Panc1 (cell line): ENCODE data around the gene TSSK3. TPM values are rescaled to one million over a fixed set of nuclear protein-coding genes. Genes with fewer than 3 reads are reported as not detected.

Experiments
- ATAC-seq: fragments of 200-7000 bp; cut with Tn5 transposase; 2 replicates; pipeline ENCODE4 v1.9.1; 2020; ENCODE audit warnings: mild to moderate bottlenecking, moderate library complexity
- BruUV-seq: library from RNA; stranded (reverse); fragments of 400-500 nt; replicated peaks from 2 replicates; lab custom pipeline; 2021; lab: Mats Ljungman, UMichigan
- CTCF ChIA-PET: fragments of 300-600 bp; sonication (Branson Sonifier 250); formaldehyde crosslinking; loops from one replicate; lab custom pipeline; 2022; ENCODE audit warnings: antibody characterized with exemption; lab: Charles Lee
- POLR2A ChIA-PET: fragments of 300-600 bp; sonication (Branson Sonifier 250); formaldehyde crosslinking; loops from one replicate; lab custom pipeline; 2022; ENCODE audit warnings: antibody characterized with exemption; lab: Charles Lee
- DNase-seq: peaks from one replicate; pipeline ENCODE4 v3.0.0-alpha.2; 2010; ENCODE audit warnings: low read depth, low spot score
- H3K27ac ChIP-seq: 2 replicates; pipeline ENCODE4 v1.5.1; 2011; ENCODE audit warnings: mild to moderate bottlenecking, low read length, inconsistent platforms
- H3K27me3 ChIP-seq: fragments of 200-500 bp; sonication (Bioruptor generic); 2 replicates; pipeline ENCODE4 v1.6.0; 2014; ENCODE audit warnings: low read length, inconsistent platforms; ENCODE audit not compliant: control insufficient read depth, insufficient read depth
- H3K36me3 ChIP-seq: fragments of 200-500 bp; sonication (Bioruptor generic); 2 replicates; pipeline ENCODE4 v1.5.1; 2014; ENCODE audit warnings: inconsistent platforms, mild to moderate bottlenecking, low read length, moderate library complexity; ENCODE audit not compliant: control insufficient read depth, insufficient read depth
- H3K4me1 ChIP-seq: 2 replicates; pipeline ENCODE4 v1.5.1; 2011; ENCODE audit warnings: inconsistent platforms, mild to moderate bottlenecking, low read length, moderate library complexity; ENCODE audit not compliant: control insufficient read depth, insufficient read depth
- H3K4me3 ChIP-seq, 2 experiments: 2 replicates each; pipeline ENCODE4 v1.5.1; 2011 to 2012; ENCODE audit warnings: low read depth in 2 of 2, low read length in 2 of 2, mild to moderate bottlenecking in 2 of 2, inconsistent platforms in 1 of 2, moderate library complexity in 1 of 2
- H3K9me3 ChIP-seq: fragments of 200-500 bp; sonication (Bioruptor generic); 2 replicates; pipeline ENCODE4 v1.5.1; 2014; ENCODE audit warnings: low read depth, mild to moderate bottlenecking, inconsistent platforms, low read length, moderate library complexity; ENCODE audit not compliant: control insufficient read depth, insufficient read depth
- POLR2AphosphoS5 ChIP-seq: IDR thresholded peaks from 2 replicates; pipeline ENCODE4 v1.6.1; 2012; ENCODE audit warnings: mild to moderate bottlenecking, low read depth, low read length, moderate library complexity
- SIN3A ChIP-seq: IDR thresholded peaks from 2 replicates; pipeline ENCODE4 v1.6.1; 2012; ENCODE audit warnings: low read depth, mild to moderate bottlenecking, low read length, moderate library complexity, borderline replicate concordance; ENCODE audit not compliant: insufficient read depth
- TCF7L2 ChIP-seq: IDR thresholded peaks from 2 replicates; pipeline ENCODE4 v1.6.1; 2011; ENCODE audit warnings: mild to moderate bottlenecking, low read depth, low read length, inconsistent platforms
- in situ Hi-C: cut with HindIII; loops from 2 replicates; pipeline ENCODE4 v1.10.0; 2016; ENCODE audit warnings: low sequenced_read_pairs, low pct_unique_long_range_greater_than_20kb
- intact Hi-C: fragments of 100-400 bp; cut with micrococcal nuclease; formaldehyde crosslinking; loops from one replicate; pipeline ENCODE4 v1.10.0; 2022; ENCODE audit not compliant: unreplicated experiment
- total RNA-seq: library from RNA; stranded (reverse); gene quantifications from one replicate; pipeline ENCODE4 v1.2.1, GENCODE V29; 2021; ENCODE audit not compliant: unreplicated experiment
- TF ChIP-seq, protein P1 (sequence below), 2 experiments: IDR thresholded peaks; 2 replicates each; pipeline ENCODE4 v1.6.1; 2011 to 2012; ENCODE audit warnings: low read depth in 2 of 2, control low read depth in 1 of 2, low read length in 1 of 2, mild to moderate bottlenecking in 1 of 2, moderate library complexity in 1 of 2; ENCODE audit not compliant: insufficient read depth in 1 of 2
- TF ChIP-seq, protein P2 (sequence below): fragments of 450-650 bp; IDR thresholded peaks from 2 replicates; pipeline ENCODE4 v1.5.1; 2017; ENCODE audit warnings: mild to moderate bottlenecking

Gene TSSK3
- total RNA-seq, 1 experiment from 2014 or later, result 3.6 TPM

DNA sequence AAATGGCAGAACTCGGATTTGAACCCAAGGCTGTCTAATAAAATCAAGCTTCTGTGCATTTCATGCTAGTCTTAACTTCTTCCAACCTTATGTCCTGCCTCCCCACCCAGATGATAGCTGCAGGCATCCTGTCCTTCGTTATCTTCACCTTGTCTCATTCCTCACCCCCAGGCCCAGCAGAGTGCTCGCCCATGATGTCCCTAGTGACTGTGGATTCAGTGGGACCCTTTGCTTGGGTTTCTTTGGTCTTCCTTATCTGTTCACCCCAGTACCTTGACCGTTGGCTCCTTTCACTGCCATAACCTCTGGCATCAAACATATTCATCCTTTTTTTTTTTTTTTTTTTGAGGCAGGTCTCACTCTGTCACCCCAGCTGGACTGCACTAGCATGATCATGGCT is 37.5 kb downstream of the TSSK3 start:
- TF ChIP-seq TCF7L2 (no peak), SIN3A (no peak), POLR2AphosphoS5 (no peak)
- TF ChIP-seq, protein P1, sequence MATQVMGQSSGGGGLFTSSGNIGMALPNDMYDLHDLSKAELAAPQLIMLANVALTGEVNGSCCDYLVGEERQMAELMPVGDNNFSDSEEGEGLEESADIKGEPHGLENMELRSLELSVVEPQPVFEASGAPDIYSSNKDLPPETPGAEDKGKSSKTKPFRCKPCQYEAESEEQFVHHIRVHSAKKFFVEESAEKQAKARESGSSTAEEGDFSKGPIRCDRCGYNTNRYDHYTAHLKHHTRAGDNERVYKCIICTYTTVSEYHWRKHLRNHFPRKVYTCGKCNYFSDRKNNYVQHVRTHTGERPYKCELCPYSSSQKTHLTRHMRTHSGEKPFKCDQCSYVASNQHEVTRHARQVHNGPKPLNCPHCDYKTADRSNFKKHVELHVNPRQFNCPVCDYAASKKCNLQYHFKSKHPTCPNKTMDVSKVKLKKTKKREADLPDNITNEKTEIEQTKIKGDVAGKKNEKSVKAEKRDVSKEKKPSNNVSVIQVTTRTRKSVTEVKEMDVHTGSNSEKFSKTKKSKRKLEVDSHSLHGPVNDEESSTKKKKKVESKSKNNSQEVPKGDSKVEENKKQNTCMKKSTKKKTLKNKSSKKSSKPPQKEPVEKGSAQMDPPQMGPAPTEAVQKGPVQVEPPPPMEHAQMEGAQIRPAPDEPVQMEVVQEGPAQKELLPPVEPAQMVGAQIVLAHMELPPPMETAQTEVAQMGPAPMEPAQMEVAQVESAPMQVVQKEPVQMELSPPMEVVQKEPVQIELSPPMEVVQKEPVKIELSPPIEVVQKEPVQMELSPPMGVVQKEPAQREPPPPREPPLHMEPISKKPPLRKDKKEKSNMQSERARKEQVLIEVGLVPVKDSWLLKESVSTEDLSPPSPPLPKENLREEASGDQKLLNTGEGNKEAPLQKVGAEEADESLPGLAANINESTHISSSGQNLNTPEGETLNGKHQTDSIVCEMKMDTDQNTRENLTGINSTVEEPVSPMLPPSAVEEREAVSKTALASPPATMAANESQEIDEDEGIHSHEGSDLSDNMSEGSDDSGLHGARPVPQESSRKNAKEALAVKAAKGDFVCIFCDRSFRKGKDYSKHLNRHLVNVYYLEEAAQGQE (IDR thresholded peaks at IDR 0.05; ENCODE audit: insufficient read depth in 1 of 2, low read depth in 2 of 2, low read length in 1 of 2), result no peak
- TF ChIP-seq, protein P2, sequence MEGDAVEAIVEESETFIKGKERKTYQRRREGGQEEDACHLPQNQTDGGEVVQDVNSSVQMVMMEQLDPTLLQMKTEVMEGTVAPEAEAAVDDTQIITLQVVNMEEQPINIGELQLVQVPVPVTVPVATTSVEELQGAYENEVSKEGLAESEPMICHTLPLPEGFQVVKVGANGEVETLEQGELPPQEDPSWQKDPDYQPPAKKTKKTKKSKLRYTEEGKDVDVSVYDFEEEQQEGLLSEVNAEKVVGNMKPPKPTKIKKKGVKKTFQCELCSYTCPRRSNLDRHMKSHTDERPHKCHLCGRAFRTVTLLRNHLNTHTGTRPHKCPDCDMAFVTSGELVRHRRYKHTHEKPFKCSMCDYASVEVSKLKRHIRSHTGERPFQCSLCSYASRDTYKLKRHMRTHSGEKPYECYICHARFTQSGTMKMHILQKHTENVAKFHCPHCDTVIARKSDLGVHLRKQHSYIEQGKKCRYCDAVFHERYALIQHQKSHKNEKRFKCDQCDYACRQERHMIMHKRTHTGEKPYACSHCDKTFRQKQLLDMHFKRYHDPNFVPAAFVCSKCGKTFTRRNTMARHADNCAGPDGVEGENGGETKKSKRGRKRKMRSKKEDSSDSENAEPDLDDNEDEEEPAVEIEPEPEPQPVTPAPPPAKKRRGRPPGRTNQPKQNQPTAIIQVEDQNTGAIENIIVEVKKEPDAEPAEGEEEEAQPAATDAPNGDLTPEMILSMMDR, result no peak
- intact Hi-C loops (no loop called here), in situ Hi-C loops (no loop called here)
- Histone ChIP-seq H3K36me3 (no peaks in the 10 kb centered on the region), H3K9me3 (no peaks in the 10 kb centered on the region), H3K27ac (no peak overlapping the region), H3K4me3 (no peak overlapping the region), H3K27me3 (no peaks in the 10 kb centered on the region), H3K4me1 (no peaks in the 10 kb centered on the region)
- ChIA-PET POLR2A (no interaction called here), CTCF (interaction anchor here (0.6 to 1.2 kb wide), 4 partner anchors 48 to 679 kb away, joined by 3 to 4 read pairs (median 3); no protein-coding TSS in a partner anchor)
- no TSS peak for BruUV-seq
- no peak for DNase-seq
- no peak for ATAC-seq

DNA sequence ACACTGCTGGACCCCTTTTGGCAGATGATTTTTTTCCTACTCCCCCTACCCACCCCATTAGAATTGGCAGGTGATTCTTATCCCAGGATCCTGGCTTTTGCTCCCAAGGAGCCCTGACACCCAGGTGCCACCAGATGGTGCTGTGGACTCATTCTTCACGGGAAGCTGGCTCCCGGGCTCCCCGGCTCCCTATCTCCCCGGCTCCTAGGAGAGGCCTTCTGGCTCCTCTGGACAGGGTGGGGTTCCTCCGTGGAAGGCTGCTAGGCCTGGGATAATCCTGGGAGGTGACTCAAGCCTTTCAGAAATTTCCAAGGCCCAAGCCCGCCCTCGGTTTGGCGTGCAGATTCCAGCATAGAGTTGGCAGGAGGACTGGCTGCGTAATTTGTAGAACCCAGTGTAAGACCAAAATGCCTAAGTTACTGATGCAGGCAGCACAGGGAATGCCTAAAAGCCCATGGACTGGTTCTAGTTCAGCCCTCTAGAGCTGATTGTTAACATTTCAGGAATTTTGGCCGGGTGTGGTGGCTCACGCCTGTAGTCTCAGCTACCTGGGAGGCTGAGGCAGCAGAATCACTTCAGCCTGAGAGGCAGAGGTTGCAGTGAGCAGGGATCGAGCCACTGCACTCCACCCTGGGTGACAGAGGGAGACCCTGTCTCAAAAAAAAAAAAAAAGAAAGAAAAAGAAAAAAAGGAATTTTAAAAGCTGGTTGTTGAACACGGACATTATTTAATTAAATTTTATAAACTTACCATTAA is 38.7 kb downstream of the TSSK3 start:
- intact Hi-C loops, result no loop called here
- ATAC-seq (peak; percentile 98), DNase-seq (no peak)
- no TSS peak for BruUV-seq
- Histone ChIP-seq H3K4me3 (peak overlapping the region in 1 of 2 experiments; percentile 14; a peak in 1 of 4 replicates), H3K27ac (no peak overlapping the region), H3K36me3 (no peaks in the 10 kb centered on the region), H3K4me1 (no peaks in the 10 kb centered on the region), H3K27me3 (no peaks in the 10 kb centered on the region), H3K9me3 (no peaks in the 10 kb centered on the region)
- in situ Hi-C loops, result no loop called here
- TF ChIP-seq, protein P1 (IDR thresholded peaks at IDR 0.05; ENCODE audit: insufficient read depth in 1 of 2, low read depth in 2 of 2, low read length in 1 of 2), result no peak
- TF ChIP-seq, protein P2, result peak; percentile 95
- CTCF ChIA-PET, result interaction anchor here (0.6 to 1.1 kb wide), 2 partner anchors 20 to 24 kb away, joined by 3 to 4 read pairs; no protein-coding TSS in a partner anchor
- POLR2A ChIA-PET, result interaction anchor here (0.7 to 0.8 kb wide), 2 partner anchors 25 to 139 kb away, joined by 3 to 7 read pairs; no protein-coding TSS in a partner anchor
